Activated T-helper 2 cell treated with anti-CD3 and anti-CD28 coated beads, Interferon-gamma antibody, Interleukin-2, Interleukin-4, amounts not matched to agents 10 μg/mL and 5 μg/mL and 100 μg/mL, durations not matched to agents 14 hours and 24 hours and 36 hours (primary cell): Measurements from ENCODE around the gene PRRX1. TPM values are rescaled to one million over a fixed set of nuclear protein-coding genes. Genes with fewer than 3 reads are reported as not detected.

Source experiments
- DNase-seq: peaks from one replicate; pipeline ENCODE4 v3.0.0; 2021; ENCODE audit warnings: low spot score
- H3K27ac Mint-ChIP-seq: one replicate; pipeline ENCODE4 v1.8.0; 2021; ENCODE audit warnings: mixed read lengths
- H3K27me3 Mint-ChIP-seq: one replicate; pipeline ENCODE4 v1.8.0; 2021; ENCODE audit warnings: low read depth, mixed read lengths
- H3K36me3 Mint-ChIP-seq: one replicate; pipeline ENCODE4 v1.8.0; 2021; ENCODE audit warnings: low read depth, mixed read lengths
- H3K4me1 Mint-ChIP-seq: one replicate; pipeline ENCODE4 v1.8.0; 2021; ENCODE audit warnings: low read depth, mixed read lengths
- H3K4me3 Mint-ChIP-seq: one replicate; pipeline ENCODE4 v1.8.0; 2021; ENCODE audit warnings: low read depth, mild to moderate bottlenecking, moderate library complexity, mixed read lengths
- H3K9me3 Mint-ChIP-seq: one replicate; pipeline ENCODE4 v1.8.0; 2021; ENCODE audit warnings: mixed read lengths
- intact Hi-C: fragments of 100-400 bp; cut with micrococcal nuclease; formaldehyde crosslinking; loops from one replicate; pipeline ENCODE4 v1.15.1; 2023
- total RNA-seq: library from RNA; stranded (reverse); gene quantifications from 2 replicates; pipeline ENCODE4 v1.2.3, GENCODE V29; 2022

PRRX1 gene
- total RNA-seq, 1 donor from 2014 or later, result not detected

- intact Hi-C loops, result no loop called here
- H3K27ac Mint-ChIP-seq, result no peak overlapping the region
- DNase-seq, result no peak
- H3K36me3 Mint-ChIP-seq, result no peaks in the 10 kb centered on the region
- H3K9me3 Mint-ChIP-seq, result no peaks in the 10 kb centered on the region
- H3K27me3 Mint-ChIP-seq, result no peaks in the 10 kb centered on the region
- H3K4me3 Mint-ChIP-seq, result no peak overlapping the region
- no peaks in the 10 kb centered on the region for H3K4me1 Mint-ChIP-seq
These were observed 78.7 kb downstream of the PRRX1 start for GRCh38 chr1:170742600-170742999.

GRCh38 chr1:170743083-170743482, 79.2 kb downstream of the PRRX1 start:
- H3K9me3 Mint-ChIP-seq, result no peaks in the 10 kb centered on the region
- DNase-seq, result no peak
- H3K27ac Mint-ChIP-seq, result no peak overlapping the region
- intact Hi-C loops, result no loop called here
- H3K27me3 Mint-ChIP-seq, result no peaks in the 10 kb centered on the region
- no peak overlapping the region for H3K4me3 Mint-ChIP-seq
- no peaks in the 10 kb centered on the region for H3K36me3 Mint-ChIP-seq
- no peaks in the 10 kb centered on the region for H3K4me1 Mint-ChIP-seq

- DNase-seq, result no peak
- H3K36me3 Mint-ChIP-seq, result no peaks in the 10 kb centered on the region
- no peak overlapping the region for H3K27ac Mint-ChIP-seq
- no peaks in the 10 kb centered on the region for H3K27me3 Mint-ChIP-seq
- H3K4me1 Mint-ChIP-seq, result no peaks in the 10 kb centered on the region
- H3K9me3 Mint-ChIP-seq, result no peaks in the 10 kb centered on the region
- intact Hi-C loops, result no loop called here
- no peak overlapping the region for H3K4me3 Mint-ChIP-seq
These were observed 85.6 kb downstream of the PRRX1 start for GRCh38 chr1:170749549-170749948.

GRCh38 chr1:170749959-170750358, 86.0 kb downstream of the PRRX1 start:
- no peaks in the 10 kb centered on the region for H3K9me3 Mint-ChIP-seq
- DNase-seq, result no peak
- no peaks in the 10 kb centered on the region for H3K4me1 Mint-ChIP-seq
- H3K27me3 Mint-ChIP-seq, result no peaks in the 10 kb centered on the region
- H3K36me3 Mint-ChIP-seq, result no peaks in the 10 kb centered on the region
- no peak overlapping the region for H3K27ac Mint-ChIP-seq
- intact Hi-C loops, result no loop called here
- no peak overlapping the region for H3K4me3 Mint-ChIP-seq

- intact Hi-C loops, result no loop called here
- Mint-ChIP-seq H3K4me1 (no peaks in the 10 kb centered on the region), H3K9me3 (no peaks in the 10 kb centered on the region), H3K27ac (no peak overlapping the region), H3K27me3 (no peaks in the 10 kb centered on the region), H3K36me3 (no peaks in the 10 kb centered on the region), H3K4me3 (no peak overlapping the region)
- no peak for DNase-seq
These were observed 91.9 kb downstream of the PRRX1 start for GRCh38 chr1:170755795-170756194.

- intact Hi-C loops, result no loop called here
- Mint-ChIP-seq H3K27ac (no peak overlapping the region), H3K9me3 (no peaks in the 10 kb centered on the region), H3K27me3 (no peaks in the 10 kb centered on the region), H3K4me1 (no peaks in the 10 kb centered on the region), H3K36me3 (no peaks in the 10 kb centered on the region), H3K4me3 (no peak overlapping the region)
- DNase-seq, result no peak
These were observed 95.1 kb downstream of the PRRX1 start for GRCh38 chr1:170758992-170759391.

GRCh38 chr1:170765279-170765678, 101.3 kb downstream of the PRRX1 start:
- H3K4me3 Mint-ChIP-seq, result no peak overlapping the region
- H3K9me3 Mint-ChIP-seq, result no peaks in the 10 kb centered on the region
- no peak for DNase-seq
- intact Hi-C loops, result no loop called here
- H3K27me3 Mint-ChIP-seq, result no peaks in the 10 kb centered on the region
- H3K4me1 Mint-ChIP-seq, result no peaks in the 10 kb centered on the region
- no peaks in the 10 kb centered on the region for H3K36me3 Mint-ChIP-seq
- H3K27ac Mint-ChIP-seq, result no peak overlapping the region

- no peak overlapping the region for H3K4me3 Mint-ChIP-seq
- no peaks in the 10 kb centered on the region for H3K36me3 Mint-ChIP-seq
- H3K27me3 Mint-ChIP-seq, result no peaks in the 10 kb centered on the region
- intact Hi-C loops, result no loop called here
- no peak for DNase-seq
- H3K9me3 Mint-ChIP-seq, result no peaks in the 10 kb centered on the region
- no peak overlapping the region for H3K27ac Mint-ChIP-seq
- no peaks in the 10 kb centered on the region for H3K4me1 Mint-ChIP-seq
These were observed 101.9 kb downstream of the PRRX1 start for GRCh38 chr1:170765712-170766330.

GRCh38 chr1:170768929-170769328, 105.0 kb downstream of the PRRX1 start:
- Mint-ChIP-seq H3K4me3 (no peak overlapping the region), H3K36me3 (no peaks in the 10 kb centered on the region), H3K4me1 (no peaks in the 10 kb centered on the region), H3K27me3 (no peaks in the 10 kb centered on the region), H3K9me3 (no peaks in the 10 kb centered on the region), H3K27ac (no peak overlapping the region)
- intact Hi-C loops, result no loop called here
- no peak for DNase-seq

GRCh38 chr1:170769691-170770090, 105.8 kb downstream of the PRRX1 start:
- Mint-ChIP-seq H3K36me3 (no peaks in the 10 kb centered on the region), H3K9me3 (no peaks in the 10 kb centered on the region), H3K4me3 (no peak overlapping the region), H3K27ac (no peak overlapping the region), H3K4me1 (no peaks in the 10 kb centered on the region), H3K27me3 (no peaks in the 10 kb centered on the region)
- intact Hi-C loops, result no loop called here
- no peak for DNase-seq

GRCh38 chr1:170770254-170770653, 106.3 kb downstream of the PRRX1 start:
- no peak overlapping the region for H3K27ac Mint-ChIP-seq
- no peak overlapping the region for H3K4me3 Mint-ChIP-seq
- no peaks in the 10 kb centered on the region for H3K9me3 Mint-ChIP-seq
- no peaks in the 10 kb centered on the region for H3K27me3 Mint-ChIP-seq
- DNase-seq, result no peak
- no peaks in the 10 kb centered on the region for H3K36me3 Mint-ChIP-seq
- no peaks in the 10 kb centered on the region for H3K4me1 Mint-ChIP-seq
- intact Hi-C loops, result no loop called here

- DNase-seq, result no peak
- H3K36me3 Mint-ChIP-seq, result no peaks in the 10 kb centered on the region
- H3K9me3 Mint-ChIP-seq, result no peaks in the 10 kb centered on the region
- intact Hi-C loops, result no loop called here
- H3K4me3 Mint-ChIP-seq, result no peak overlapping the region
- no peaks in the 10 kb centered on the region for H3K27me3 Mint-ChIP-seq
- H3K27ac Mint-ChIP-seq, result no peak overlapping the region
- no peaks in the 10 kb centered on the region for H3K4me1 Mint-ChIP-seq
These were observed 112.3 kb downstream of the PRRX1 start for GRCh38 chr1:170776252-170776651.

- intact Hi-C loops, result no loop called here
- H3K27ac Mint-ChIP-seq, result no peak overlapping the region
These were observed 112.8 kb downstream of the PRRX1 start for GRCh38 chr1:170776777-170777176.

More at GRCh38 chr1:170776777-170777176, 112.8 kb downstream of the PRRX1 start:
- Mint-ChIP-seq H3K27me3 (no peaks in the 10 kb centered on the region), H3K4me3 (no peak overlapping the region), H3K4me1 (no peaks in the 10 kb centered on the region), H3K36me3 (no peaks in the 10 kb centered on the region), H3K9me3 (no peaks in the 10 kb centered on the region)
- DNase-seq, result no peak
